NAMALWA (cell line): ENCODE data around the gene B9D1.

Source experiments
- DNase-seq: peaks from one replicate; pipeline ENCODE4 v3.0.0-alpha.2; 2015; ENCODE audit warnings: low spot score

Gene B9D1

GRCh38 chr17:19376811-19377210 lies 14.3 kb upstream of the B9D1 start:
- DNase-seq, result peak; percentile 27

- no peak for DNase-seq
Measured at GRCh38 chr17:19375732-19376131, 13.2 kb upstream of the B9D1 start.

- DNase-seq, result no peak
Measured at GRCh38 chr17:19374136-19374535, 11.6 kb upstream of the B9D1 start.

GRCh38 chr17:19372866-19373504 lies 10.5 kb upstream of the B9D1 start:
- DNase-seq, result no peak

GRCh38 chr17:19372439-19372838 lies 9.9 kb upstream of the B9D1 start:
- DNase-seq, result no peak

- no peak for DNase-seq
Measured at GRCh38 chr17:19372011-19372370, 9.5 kb upstream of the B9D1 start.

- DNase-seq, result no peak
Measured at GRCh38 chr17:19371259-19372010, 8.9 kb upstream of the B9D1 start.

- no peak for DNase-seq
Measured at GRCh38 chr17:19370493-19370960, 8.0 kb upstream of the B9D1 start.

GRCh38 chr17:19369846-19370492 lies 7.4 kb upstream of the B9D1 start:
- no peak for DNase-seq

GRCh38 chr17:19369107-19369778 lies 6.7 kb upstream of the B9D1 start:
- no peak for DNase-seq

GRCh38 chr17:19368229-19368628 lies 5.7 kb upstream of the B9D1 start:
- no peak for DNase-seq

GRCh38 chr17:19366637-19366972 lies 4.1 kb upstream of the B9D1 start:
- no peak for DNase-seq

- no peak for DNase-seq
Measured at GRCh38 chr17:19365833-19366636, 3.5 kb upstream of the B9D1 start.

GRCh38 chr17:19365499-19365817 lies 2.9 kb upstream of the B9D1 start:
- DNase-seq, result no peak

GRCh38 chr17:19364699-19365498 lies 2.4 kb upstream of the B9D1 start:
- DNase-seq, result no peak

- DNase-seq, result no peak
Measured at GRCh38 chr17:19363460-19364035, 1.0 kb upstream of the B9D1 start.

- DNase-seq, result no peak
Measured at GRCh38 chr17:19363114-19363438, 553 bp upstream of the B9D1 start.

GRCh38 chr17:19361944-19362276 lies 613 bp downstream of the B9D1 start:
- DNase-seq, result no peak

GRCh38 chr17:19361326-19361725 lies 1.2 kb downstream of the B9D1 start:
- no peak for DNase-seq

- no peak for DNase-seq
Measured at GRCh38 chr17:19360772-19361171, 1.8 kb downstream of the B9D1 start.

GRCh38 chr17:19359856-19360255 lies 2.7 kb downstream of the B9D1 start:
- no peak for DNase-seq
